GM12864 (cell line): Measurements from ENCODE around the gene ILDR1.

Experiments used
- DNase-seq: peaks from one replicate; pipeline ENCODE4 v3.0.0-alpha.2; 2011; ENCODE audit warnings: low read depth
- H3K4me3 ChIP-seq: 2 replicates; pipeline ENCODE4 v1.5.1; 2011; ENCODE audit warnings: mild to moderate bottlenecking, low read depth, low read length, control low read depth
- CTCF ChIP-seq: IDR thresholded peaks from 2 replicates; pipeline ENCODE4 v1.5.1; 2011; ENCODE audit warnings: low read depth, mild to moderate bottlenecking, moderate library complexity, low read length, control low read depth, inconsistent platforms; ENCODE audit errors: missing control alignments

ILDR1 gene

GRCh38 chr3:122032531-122032930 is 10.5 kb upstream of the ILDR1 start:
- TF ChIP-seq CTCF, result no peak
- H3K4me3 ChIP-seq, result no peak overlapping the region
- DNase-seq, result no peak

- DNase-seq, result no peak
- H3K4me3 ChIP-seq, result peak overlapping the region; percentile 14; the same call in 1 of the 2 replicates
- TF ChIP-seq CTCF, result no peak
Observed at GRCh38 chr3:122031123-122031468, 9.0 kb upstream of the ILDR1 start.

GRCh38 chr3:122030381-122031122 is 8.5 kb upstream of the ILDR1 start:
- no peak for TF ChIP-seq CTCF
- no peak for DNase-seq
- H3K4me3 ChIP-seq, result peak overlapping the region; percentile 14; the same call in 1 of the 2 replicates

- no peak for TF ChIP-seq CTCF
- H3K4me3 ChIP-seq, result no peak overlapping the region; the same call in 1 of the 2 replicates
- peak; percentile 79 for DNase-seq
Observed at GRCh38 chr3:122025296-122025695, 3.2 kb upstream of the ILDR1 start.

- no peak for DNase-seq
- no peak overlapping the region; the same call in 1 of the 2 replicates for H3K4me3 ChIP-seq
- no peak for TF ChIP-seq CTCF
Observed at GRCh38 chr3:122024800-122025199, 2.8 kb upstream of the ILDR1 start.

- peak overlapping the region; percentile 1; the same call in 1 of the 2 replicates for H3K4me3 ChIP-seq
Observed at GRCh38 chr3:122023335-122023910, 1.4 kb upstream of the ILDR1 start.

More at GRCh38 chr3:122023335-122023910, 1.4 kb upstream of the ILDR1 start:
- no peak for DNase-seq
- TF ChIP-seq CTCF, result peak; percentile 37
